Measurements from ENCODE around the gene ZFR.
"Not testable (repeated sequence)": the region's sequence is repeated elsewhere in the genome, so short reads cannot be mapped to it uniquely, and the experiment has no call there.

Gene ZFR

DNA sequence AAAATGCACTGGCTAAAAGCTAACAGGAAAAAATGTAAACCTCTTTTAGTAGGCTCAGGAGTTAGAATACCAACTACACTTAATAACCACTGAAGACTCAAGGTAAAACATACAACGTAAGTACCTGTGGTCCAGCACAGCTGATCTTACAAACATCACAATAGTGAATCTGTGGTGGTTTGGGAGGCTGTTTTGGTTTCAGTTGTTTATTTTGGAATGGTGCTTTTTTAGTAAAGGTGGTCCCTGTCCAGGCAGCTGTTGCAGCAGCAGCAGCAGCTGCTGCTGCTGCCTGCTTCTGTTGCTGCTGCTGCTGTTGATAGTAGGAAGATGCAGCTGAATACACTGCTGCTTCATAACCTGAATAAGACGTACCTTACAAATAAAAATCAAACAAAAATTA lies 37.9 kb downstream of the ZFR start:
- DNase-seq (ENCODE audit: low read depth): no peak

DNA sequence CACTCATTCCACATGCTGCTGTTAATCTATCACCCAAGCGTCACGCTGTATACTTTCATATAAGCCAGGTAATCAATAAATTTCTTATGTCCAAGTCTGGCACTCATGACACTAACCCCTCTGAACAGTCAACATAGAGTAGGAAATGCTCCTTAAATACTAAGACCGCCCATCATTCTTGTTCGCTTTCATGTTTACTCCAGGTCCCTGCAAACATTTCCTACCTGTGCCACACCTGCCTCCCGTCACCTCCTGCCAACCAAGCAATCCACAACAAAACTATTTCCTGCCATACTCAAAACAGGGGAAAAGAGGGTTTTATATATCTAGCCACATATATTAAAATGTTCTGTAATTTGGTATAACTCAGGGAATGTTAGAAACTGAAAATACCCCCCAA lies 39.0 kb downstream of the ZFR start:
- no peak for DNase-seq (ENCODE audit: low read depth)

DNA sequence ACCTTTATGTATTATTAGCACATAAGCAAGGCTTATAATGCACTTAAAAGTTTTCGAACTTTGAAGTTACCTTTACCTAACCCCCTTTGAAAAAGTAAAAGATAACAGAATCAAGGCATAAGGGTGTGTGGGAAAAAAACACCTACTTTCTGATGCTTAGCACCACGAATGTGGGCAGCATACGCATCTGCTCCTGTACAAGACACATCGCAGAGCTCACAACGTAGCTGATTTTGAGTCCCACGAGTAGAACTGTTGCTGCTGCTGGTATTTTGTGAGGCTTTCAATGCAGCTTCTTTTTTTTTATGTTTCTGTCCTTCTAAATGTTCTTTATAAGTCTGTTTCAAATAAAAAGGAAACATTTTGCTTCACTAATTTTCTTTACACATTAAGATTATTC lies 40.8 kb downstream of the ZFR start:
- DNase-seq (ENCODE audit: low read depth): no peak

- DNase-seq (ENCODE audit: low read depth): no peak
These were observed 44.1 kb downstream of the ZFR start for GRCh38 chr5:32400401-32400800.

DNA sequence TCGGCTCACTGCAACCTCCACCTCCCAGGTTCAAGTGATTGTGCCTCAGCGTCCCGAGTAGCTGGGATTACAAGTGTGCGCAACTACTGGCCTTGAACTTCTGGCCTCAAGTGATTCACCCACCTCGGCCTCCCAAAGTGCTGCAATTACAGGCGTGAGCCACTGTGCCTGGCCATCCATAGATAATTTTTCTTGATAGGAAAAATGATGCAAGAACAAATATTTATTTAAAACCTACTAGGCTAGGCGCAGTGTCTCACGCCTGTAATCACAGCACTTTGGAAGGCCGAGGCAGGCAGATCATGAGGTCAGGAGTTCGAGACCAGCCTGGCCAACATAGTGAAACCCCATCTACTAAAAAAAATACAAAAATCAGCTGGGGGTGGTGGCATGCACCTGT lies 45.8 kb downstream of the ZFR start:
- not testable (repeated sequence) for DNase-seq (ENCODE audit: low read depth)

- no peak for DNase-seq (ENCODE audit: low read depth)
These were observed 49.6 kb downstream of the ZFR start for GRCh38 chr5:32394981-32395380.

DNA sequence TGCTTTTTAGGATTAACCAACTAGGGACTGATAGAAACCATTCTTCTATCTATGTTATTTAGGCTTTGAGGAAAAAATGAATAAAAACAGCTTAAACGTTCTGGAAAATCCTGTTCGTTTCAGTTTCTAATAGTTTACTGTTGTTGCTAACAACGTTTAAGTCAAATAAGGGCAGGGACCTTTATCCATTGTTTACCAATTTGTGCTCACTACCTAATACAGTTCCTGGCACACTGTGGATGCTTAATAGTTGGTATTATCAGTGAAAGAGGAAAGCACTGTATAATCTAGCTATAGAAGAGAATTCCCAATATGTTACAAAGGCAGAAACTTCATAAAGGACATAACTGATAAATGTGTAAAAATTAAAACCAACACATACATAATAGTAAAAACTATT lies 52.5 kb downstream of the ZFR start:
- DNase-seq (ENCODE audit: low read depth): no peak

DNA sequence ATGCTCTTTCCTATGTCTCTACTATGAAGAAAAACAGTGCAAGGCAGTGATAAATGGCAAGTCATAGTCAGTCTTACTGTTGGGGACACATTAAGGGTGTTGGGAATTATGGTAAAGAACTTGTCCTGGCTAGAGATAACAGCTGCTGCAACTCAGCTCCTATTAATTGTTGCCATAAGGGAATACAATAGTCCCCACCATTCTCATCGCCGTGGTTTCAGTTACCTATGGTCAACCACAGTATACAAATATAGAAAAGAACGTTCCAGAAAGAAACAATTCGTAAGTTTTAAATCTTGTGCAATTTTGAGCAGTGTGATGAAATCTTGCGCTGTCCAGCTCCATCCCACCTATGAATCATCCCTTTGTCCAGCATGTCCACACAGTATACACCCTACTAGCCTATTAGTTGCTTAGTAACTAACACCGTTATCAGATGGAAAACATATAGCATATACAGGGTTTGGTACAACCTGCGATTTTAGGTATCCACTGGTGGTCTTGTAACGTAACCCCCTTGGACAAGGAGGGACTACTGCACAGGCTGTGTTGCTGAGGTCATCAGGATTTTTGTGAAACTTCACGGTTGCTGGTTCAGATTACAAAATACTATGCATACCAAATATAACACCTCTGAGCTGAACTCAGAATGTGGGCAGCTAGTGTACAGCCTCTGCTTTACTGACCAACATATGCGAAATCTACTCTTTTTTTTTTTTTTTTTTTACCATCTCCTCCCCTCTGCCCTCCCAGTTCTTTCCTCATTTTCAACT lies 53.5 kb downstream of the ZFR start:
- DNase-seq (ENCODE audit: low read depth): peak; percentile 71

DNA sequence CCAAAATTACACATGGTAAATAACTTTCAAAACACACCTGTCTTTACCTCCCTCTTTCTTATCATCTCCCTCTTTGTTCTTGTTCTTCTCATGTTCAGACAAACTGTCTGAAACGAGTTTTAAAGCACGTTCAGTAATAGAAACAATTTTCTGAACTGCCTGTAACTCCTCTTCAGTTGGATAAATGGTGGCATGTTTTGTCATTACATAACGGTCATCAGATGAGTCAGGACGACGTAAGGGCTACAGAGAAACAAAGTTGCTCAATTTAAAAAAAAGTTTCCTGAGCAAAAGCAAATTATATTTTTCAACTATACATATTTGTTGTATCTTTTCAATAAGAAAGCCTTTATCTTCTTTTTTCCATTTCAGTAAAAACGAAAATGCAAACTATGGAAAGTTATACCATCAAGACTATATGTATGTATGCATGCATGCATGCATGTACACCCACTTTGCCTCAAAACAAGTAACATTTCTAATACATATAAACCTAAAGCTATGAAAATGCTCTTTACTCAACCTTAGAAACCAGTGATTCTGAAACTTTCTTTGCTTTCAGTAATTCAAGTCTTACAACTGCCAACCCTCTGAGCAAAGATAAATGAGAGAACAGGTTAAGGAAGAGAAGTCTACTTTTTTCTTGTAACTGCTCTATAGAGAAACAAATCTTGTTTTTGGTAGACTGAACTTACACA lies 56.0 kb downstream of the ZFR start:
- DNase-seq (ENCODE audit: low read depth): peak; percentile 67

DNA sequence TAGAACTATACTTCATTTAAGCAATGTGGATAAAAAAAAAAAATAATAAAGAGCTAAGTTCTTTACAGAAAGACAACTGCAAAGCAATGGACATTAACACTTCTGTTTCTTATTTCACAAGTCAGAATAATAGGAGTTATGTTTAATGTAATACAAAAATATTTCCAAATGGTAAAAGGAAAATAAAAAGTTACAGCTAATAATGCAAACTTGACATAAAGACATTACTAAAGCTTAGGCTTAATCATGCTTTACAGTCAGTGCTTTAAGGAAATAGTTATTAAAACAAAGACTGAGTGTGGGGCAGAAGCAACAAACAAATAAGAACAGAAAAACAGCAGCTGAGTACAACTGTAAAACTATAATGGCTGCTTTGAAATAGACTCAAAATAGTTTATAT lies 56.7 kb downstream of the ZFR start:
- no peak for DNase-seq (ENCODE audit: low read depth)

DNA sequence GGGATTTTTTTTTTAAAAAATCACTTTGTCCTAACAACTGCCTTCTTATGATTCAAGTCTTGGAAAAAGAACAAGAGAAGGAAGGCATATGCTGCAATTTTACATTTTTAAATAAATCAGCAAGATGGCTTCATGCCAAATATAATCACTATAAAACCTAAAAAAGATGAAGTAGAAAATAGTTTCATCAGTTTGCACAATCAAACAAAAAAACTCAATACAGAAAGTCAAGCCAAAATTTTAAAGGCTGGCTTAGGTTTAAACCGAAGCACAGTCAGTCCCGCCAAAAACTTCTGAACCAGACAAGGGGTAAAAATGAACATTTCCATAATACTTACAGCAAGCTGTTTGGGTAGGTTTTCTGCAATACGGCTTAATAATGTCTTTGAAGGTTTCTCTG lies 57.3 kb downstream of the ZFR start:
- peak; percentile 37 for DNase-seq (ENCODE audit: low read depth)

GRCh38 chr5:32384621-32385020 lies 59.9 kb downstream of the ZFR start:
- no peak for DNase-seq (ENCODE audit: low read depth)

- no peak for DNase-seq (ENCODE audit: low read depth)
These were observed 61.0 kb downstream of the ZFR start for GRCh38 chr5:32383586-32383985.

GRCh38 chr5:32383065-32383464 lies 61.5 kb downstream of the ZFR start:
- no peak for DNase-seq (ENCODE audit: low read depth)

- no peak for DNase-seq (ENCODE audit: low read depth)
These were observed 65.1 kb downstream of the ZFR start for GRCh38 chr5:32379421-32379820.

DNA sequence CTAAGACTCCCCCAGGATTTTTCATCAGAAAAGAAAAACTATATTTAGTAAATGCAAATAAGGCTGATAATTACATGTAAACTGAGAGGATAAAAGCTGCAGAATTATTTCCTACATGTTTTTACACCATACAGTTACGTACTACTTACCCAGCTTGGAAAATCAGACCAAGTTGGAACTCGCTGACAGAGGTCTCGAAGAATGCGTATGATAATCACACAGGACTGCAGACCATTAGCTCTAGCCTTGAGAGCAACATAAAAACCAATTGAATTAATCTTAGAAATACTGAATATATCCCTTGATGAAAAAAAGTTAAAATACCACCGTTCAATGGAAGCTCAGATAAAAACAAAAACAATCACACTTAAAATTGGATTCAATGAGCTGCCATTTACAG lies 65.6 kb downstream of the ZFR start:
- no peak for DNase-seq (ENCODE audit: low read depth)

DNA sequence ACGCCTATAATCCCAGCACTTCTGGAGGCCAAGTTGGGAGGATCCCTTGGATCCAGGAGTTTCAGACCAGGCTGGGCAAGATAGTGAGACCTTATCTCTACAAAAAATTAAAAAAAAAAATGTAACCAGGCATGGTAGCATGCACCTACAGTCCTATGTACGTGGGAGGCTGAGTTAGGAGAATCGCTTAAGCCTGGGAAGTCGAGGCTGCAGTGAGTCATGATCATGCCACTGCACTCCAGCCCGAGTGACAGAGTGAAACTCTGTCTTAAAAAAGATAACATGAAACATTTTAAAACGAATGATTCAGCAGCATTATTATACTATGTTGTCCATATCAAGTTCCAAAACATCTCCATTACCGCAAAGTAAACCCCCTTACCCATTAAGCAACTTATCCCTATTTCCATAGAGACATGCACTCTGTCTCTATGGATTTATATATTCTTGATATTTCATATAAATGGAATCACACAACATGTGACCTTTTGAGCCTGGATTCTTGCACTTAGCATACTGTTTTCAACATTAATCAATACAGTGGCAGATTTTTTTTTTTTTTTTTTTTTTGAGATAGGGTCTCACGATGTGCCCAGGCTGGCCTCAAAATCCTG lies 74.9 kb downstream of the ZFR start:
- no peak for DNase-seq (ENCODE audit: low read depth)

DNA sequence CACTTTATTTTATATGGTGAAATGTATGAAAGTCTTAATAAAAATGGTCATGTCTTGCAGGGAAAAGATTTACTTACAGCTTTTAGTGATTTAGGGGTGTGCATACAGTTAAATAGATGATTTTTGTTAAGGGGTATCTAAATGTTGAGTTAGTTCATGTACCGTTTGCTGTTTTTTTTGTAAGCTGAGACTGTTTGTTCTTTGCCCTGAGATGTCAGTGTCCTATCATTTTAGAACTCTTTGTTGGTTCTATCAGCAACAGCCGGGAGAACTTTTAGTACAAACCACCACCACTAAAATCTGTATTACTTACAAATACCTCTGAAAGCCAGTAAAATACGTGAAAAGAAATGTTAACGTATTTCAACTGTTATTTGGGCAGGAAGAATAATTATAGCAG lies 75.5 kb downstream of the ZFR start:
- DNase-seq (ENCODE audit: low read depth): no peak

DNA sequence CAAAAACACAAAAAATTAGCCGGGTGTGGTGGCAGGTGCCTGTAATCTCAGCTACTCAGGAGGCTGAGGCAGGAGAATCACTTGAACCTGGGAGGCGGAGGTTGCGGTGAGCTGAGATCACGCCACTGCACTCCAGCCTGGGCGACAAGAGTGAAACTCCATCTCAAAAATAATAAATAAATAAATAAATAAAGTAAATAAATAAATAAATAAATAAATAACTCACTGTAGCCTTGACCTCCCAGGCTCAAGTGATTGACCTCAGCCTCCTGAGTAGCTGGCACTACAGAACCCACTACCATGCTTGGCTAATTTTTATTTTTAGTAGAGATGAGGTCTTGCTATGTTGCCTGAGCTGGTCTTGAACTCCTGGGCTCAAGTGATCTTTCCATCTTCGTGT lies 77.3 kb downstream of the ZFR start:
- DNase-seq (ENCODE audit: low read depth): not testable (repeated sequence)

DNA sequence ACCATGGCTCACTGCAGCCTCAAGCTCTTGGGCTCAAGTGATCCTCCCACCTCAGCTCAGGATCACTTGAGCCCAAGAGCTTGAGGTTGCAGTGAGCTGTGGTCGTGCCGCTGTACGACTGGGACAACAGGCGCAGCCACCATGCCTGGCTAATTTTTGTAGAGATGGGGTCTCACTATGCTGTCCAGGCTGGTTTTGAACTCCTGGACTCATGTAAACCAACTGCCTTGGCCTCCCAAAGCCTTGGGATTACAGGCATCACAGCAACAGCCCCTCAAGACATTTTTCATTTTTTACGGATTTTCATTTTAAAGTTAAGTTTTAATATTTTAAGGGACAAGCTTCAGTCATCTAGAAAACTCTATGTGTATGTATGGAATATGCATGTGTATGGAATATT lies 78.9 kb downstream of the ZFR start:
- DNase-seq (ENCODE audit: low read depth): no peak

DNA sequence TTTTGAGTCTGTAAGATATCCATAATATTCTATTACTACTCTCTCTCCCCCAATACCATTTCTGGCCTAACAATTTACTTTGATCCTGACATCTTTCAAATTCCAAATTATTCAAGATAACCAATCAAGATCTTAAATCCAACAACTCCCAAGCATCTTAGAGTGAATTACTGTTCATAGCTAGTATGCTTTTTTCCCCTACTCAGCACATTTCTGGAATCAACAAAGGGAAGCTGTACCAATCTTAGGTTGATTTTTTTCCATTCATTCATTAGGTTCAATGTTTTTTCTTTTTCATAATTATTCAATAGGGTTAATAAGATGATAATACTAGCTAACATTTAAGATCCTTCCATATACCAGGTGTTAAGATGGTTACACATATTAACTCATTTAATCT lies 81.5 kb downstream of the ZFR start:
- no peak for DNase-seq (ENCODE audit: low read depth)

DNA sequence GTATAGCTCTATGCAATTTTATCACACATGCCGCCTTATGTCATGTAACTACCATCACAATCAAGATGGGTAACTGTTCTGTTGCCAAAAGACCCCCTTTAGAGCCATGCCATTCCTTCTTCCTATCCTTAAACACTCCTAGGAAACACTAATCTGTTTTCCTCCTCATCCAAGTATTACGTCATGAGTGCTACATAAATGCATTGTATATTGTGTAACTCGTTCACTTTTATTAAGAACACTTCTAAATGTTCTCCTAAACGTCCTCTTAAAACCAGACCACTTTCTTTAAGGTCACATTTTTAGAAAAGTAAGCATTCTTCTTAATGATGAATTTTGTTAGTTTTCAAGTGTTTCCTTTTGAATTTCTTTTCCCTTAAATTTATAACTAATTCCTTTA lies 82.0 kb downstream of the ZFR start:
- DNase-seq (ENCODE audit: low read depth): no peak

DNA sequence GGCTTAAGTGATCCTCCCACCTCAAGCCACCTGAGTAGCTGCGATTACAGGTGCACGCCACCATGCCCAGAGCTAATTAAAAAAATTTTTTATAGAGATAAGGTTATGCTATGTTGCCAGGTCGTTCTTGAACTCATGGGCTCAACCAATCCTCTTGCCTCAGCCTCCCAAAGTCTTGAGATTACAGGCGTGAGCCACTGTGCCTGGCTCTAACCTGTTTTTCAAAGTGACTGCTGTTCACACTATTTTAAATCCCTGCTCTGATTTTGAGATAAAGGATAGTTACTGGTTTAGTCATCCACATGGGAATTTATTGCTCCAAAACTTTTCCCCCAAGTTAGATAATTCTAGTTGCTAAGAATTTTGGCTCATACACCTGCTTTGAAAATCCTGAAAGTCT lies 83.6 kb downstream of the ZFR start:
- DNase-seq (ENCODE audit: low read depth): no peak

DNA sequence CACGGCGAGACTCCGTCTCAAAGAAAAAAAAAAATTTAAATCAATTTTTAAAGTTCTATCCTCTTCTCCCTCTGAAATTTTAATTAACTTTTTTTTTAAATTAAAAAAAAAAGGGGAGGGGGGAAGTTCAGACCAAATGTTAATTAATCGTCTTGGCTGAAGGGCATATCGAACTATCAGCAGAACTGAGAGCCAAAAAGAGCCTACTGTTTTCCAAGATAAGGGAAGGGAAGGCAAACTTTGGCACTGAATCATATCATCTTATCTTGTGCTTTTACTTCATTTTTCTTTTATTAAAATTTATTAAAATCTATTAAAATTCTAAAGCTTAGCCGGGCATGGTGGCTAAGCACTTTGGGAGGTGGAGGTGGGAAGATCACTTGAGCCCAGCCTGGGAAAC lies 85.9 kb downstream of the ZFR start:
- DNase-seq (ENCODE audit: low read depth): no peak

All from stromal cell of bone marrow (primary cell).